ENCODE results near the gene JAKMIP2. TPM values are rescaled to one million over a fixed set of nuclear protein-coding genes. Genes with fewer than 3 reads are reported as not detected.
"Not testable (repeated sequence)": the region's sequence is repeated elsewhere in the genome, so short reads cannot be mapped to it uniquely, and the experiment has no call there.

The JAKMIP2 gene
- 12.5 TPM for polyA plus RNA-seq (2013, experiment 1 of 2)
- 13.2 TPM for polyA plus RNA-seq (2013, experiment 2 of 2)

DNA sequence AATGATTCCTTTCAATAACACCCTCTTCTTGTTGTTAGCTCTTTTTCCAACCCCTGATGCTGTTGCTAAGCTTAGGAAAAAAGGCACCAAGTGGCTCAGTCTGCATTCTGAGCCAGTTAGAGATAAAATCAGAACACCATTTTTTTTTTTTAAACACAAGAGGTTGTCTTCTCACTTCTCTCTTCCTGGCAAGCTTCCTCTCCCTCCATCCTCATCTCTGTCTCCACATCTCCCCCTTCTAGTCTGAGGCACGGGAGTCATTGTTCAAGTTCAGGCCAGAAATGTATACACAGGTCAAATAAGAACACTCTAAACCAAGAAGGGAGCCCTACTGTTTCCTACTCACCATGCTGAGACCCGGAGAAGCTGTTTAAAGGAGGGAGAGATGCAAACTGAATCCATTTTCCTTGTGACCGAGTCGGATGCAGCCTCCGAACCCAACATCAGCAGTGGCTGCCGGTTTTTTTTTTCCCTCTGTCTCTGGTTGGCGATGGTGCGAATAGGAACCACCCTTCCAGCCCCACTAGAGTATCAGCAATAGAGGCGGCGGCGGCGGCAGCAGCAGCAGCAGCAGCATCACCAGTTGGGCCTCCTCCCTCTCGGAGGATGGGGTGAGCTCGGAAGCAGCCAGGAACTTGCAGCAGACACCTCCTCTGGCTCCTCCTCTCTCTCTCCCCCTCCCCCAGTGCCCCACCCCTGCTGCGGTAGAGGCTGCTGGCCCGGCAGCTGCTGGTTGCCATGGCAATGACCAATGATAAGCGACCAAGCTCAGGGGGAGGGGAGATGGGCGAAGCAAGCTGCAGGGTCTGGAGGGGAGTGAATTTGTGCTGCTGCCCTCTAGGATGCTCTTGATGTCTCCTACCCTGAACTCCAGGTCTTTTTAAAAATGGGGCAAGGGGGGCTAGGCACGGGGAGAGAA, at the start of gene JAKMIP2:
Gene JAKMIP2 (minus strand): TSS at position 619 of the 919 bp plus-strand sequence. CDS start 110,922 bp downstream, outside the sequence.
- Histone ChIP-seq H2BK5ac (ENCODE audit: low read length) (no peak within 1 kb of the TSS), H4K8ac (ENCODE audit: low read depth, low read length) (no peak within 1 kb of the TSS), H3K4me2 (ENCODE audit: low read length) (peak within 1 kb of the TSS; percentile 34), H3K79me1 (ENCODE audit: low read length) (no peaks in the 10 kb centered on the region), H3K36me3 (ENCODE audit: control insufficient read depth, insufficient read depth, low read length) (no peaks in the 10 kb centered on the region), H3K23ac (ENCODE audit: low read length) (no peak within 1 kb of the TSS), H3K4ac (ENCODE audit: low read depth, low read length) (no peak within 1 kb of the TSS), H3K27ac (ENCODE audit: low read depth, low read length) (peak within 1 kb of the TSS; percentile 36), H2BK120ac (ENCODE audit: low read depth, low read length) (no peak within 1 kb of the TSS), H3K79me2 (ENCODE audit: control insufficient read depth, insufficient read depth, low read length) (peaks cover 7% of the 10 kb centered on the region), H3K27me3 (ENCODE audit: insufficient read depth, low read length, poor library complexity) (no peaks in the 10 kb centered on the region), H4K5ac (ENCODE audit: low read length) (no peak within 1 kb of the TSS), H3K56ac (ENCODE audit: low read length) (peak within 1 kb of the TSS; percentile 66), H3K4me3 (ENCODE audit: low read length) (peak within 1 kb of the TSS; percentile 22), H3K18ac (ENCODE audit: low read length) (no peak within 1 kb of the TSS), H3K9ac (ENCODE audit: low read length) (peak within 1 kb of the TSS; percentile 46), H2AK5ac (ENCODE audit: low read length) (no peak within 1 kb of the TSS), H3K4me1 (ENCODE audit: control insufficient read depth, low read depth, low read length) (peaks cover 2% of the 10 kb centered on the region), H2BK15ac (replicated peaks; ENCODE audit: low read depth) (no peak within 1 kb of the TSS)
- no CpG with 5 or more reads among the region's 19 CpGs for WGBS (ENCODE audit: extremely low coverage, insufficient coverage, low lambda C conversion rate)
- peak; percentile 100 for DNase-seq

DNA sequence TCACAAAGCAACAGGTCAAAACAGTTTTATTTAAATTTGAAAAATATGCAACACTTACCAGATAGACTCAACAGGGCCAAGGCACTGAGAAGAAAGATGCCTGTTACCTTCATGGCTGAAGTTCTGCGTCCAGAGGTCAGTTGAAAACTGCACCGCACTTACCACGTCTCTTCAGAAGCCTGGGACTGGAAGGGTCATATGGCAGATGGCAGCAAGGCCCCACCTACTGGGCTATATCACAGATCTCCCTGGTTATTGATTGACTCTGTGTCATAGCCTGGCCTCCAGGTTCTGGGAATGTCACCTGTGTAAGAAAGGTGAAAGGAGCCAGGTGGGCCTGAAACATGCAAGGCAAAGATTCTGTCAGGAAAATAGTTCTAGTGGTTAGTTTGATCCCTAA, 48.9 kb upstream of the JAKMIP2 start, which contains the start of gene SPINK1:
Gene SPINK1 (minus strand): TSS at position 207 of the 400 bp plus-strand sequence. CDS start 94 bp downstream, at position 113.
- H3K4me3 ChIP-seq (ENCODE audit: low read length): no peak within 1 kb of the TSS

DNA sequence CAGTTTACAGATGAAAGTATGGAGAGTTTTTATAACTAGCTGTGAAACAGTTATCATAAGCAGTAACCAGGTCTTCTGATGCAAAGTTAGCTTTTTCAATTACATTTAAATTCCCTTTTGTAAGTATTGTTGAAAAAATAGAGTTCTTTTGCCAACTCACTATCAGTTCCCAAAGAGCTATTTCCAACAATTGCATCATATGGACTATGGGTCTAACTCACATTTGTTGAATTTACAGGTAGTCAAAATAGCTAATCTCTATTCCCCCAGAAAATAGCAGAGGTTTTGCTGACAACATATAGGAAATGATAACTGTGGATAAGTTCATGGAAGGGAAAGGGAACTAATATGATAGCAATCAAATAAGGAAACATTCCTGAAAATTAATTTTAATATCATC, 47.5 kb upstream of the JAKMIP2 start:
- no peaks in the 10 kb centered on the region for H3K79me1 ChIP-seq (ENCODE audit: low read length)
- no peak overlapping the region for H3K23ac ChIP-seq (ENCODE audit: low read length)
- H3K4me3 ChIP-seq (ENCODE audit: low read length): no peak overlapping the region
- H2AK5ac ChIP-seq (ENCODE audit: low read length): no peak overlapping the region
- no peak overlapping the region for H4K5ac ChIP-seq (ENCODE audit: low read length)
- H3K36me3 ChIP-seq (ENCODE audit: control insufficient read depth, insufficient read depth, low read length): no peaks in the 10 kb centered on the region
- H3K27me3 ChIP-seq (ENCODE audit: insufficient read depth, low read length, poor library complexity): no peaks in the 10 kb centered on the region
- no peaks in the 10 kb centered on the region for H3K79me2 ChIP-seq (ENCODE audit: control insufficient read depth, insufficient read depth, low read length)
- H3K18ac ChIP-seq (ENCODE audit: low read length): no peak overlapping the region
- H3K4me1 ChIP-seq (ENCODE audit: control insufficient read depth, low read depth, low read length): no peaks in the 10 kb centered on the region
- no peak overlapping the region for H2BK15ac ChIP-seq (replicated peaks; ENCODE audit: low read depth)
- no peak overlapping the region for H4K8ac ChIP-seq (ENCODE audit: low read depth, low read length)
- H2BK120ac ChIP-seq (ENCODE audit: low read depth, low read length): no peak overlapping the region
- H2BK5ac ChIP-seq (ENCODE audit: low read length): no peak overlapping the region
- DNase-seq: no peak
- no peak overlapping the region for H3K56ac ChIP-seq (ENCODE audit: low read length)
- H3K4me2 ChIP-seq (ENCODE audit: low read length): no peak overlapping the region
- H3K27ac ChIP-seq (ENCODE audit: low read depth, low read length): no peak overlapping the region
- H3K9ac ChIP-seq (ENCODE audit: low read length): no peak overlapping the region
- H3K4ac ChIP-seq (ENCODE audit: low read depth, low read length): no peak overlapping the region

More for the DNA sequence above, 48.9 kb upstream of the JAKMIP2 start, which contains the start of gene SPINK1:
- Histone ChIP-seq H3K4ac (ENCODE audit: low read depth, low read length) (no peak within 1 kb of the TSS), H3K4me2 (ENCODE audit: low read length) (no peak within 1 kb of the TSS), H3K9ac (ENCODE audit: low read length) (no peak within 1 kb of the TSS), H2BK120ac (ENCODE audit: low read depth, low read length) (no peak within 1 kb of the TSS), H3K18ac (ENCODE audit: low read length) (no peak within 1 kb of the TSS), H2AK5ac (ENCODE audit: low read length) (no peak within 1 kb of the TSS), H3K79me1 (ENCODE audit: low read length) (no peaks in the 10 kb centered on the region), H3K27ac (ENCODE audit: low read depth, low read length) (no peak within 1 kb of the TSS), H3K27me3 (ENCODE audit: insufficient read depth, low read length, poor library complexity) (no peaks in the 10 kb centered on the region), H2BK5ac (ENCODE audit: low read length) (no peak within 1 kb of the TSS), H3K79me2 (ENCODE audit: control insufficient read depth, insufficient read depth, low read length) (no peaks in the 10 kb centered on the region), H3K23ac (ENCODE audit: low read length) (no peak within 1 kb of the TSS), H4K5ac (ENCODE audit: low read length) (no peak within 1 kb of the TSS), H3K4me1 (ENCODE audit: control insufficient read depth, low read depth, low read length) (no peaks in the 10 kb centered on the region), H3K36me3 (ENCODE audit: control insufficient read depth, insufficient read depth, low read length) (no peaks in the 10 kb centered on the region), H4K8ac (ENCODE audit: low read depth, low read length) (no peak within 1 kb of the TSS), H2BK15ac (replicated peaks; ENCODE audit: low read depth) (no peak within 1 kb of the TSS), H3K56ac (ENCODE audit: low read length) (no peak within 1 kb of the TSS)
- no peak for DNase-seq
- WGBS (ENCODE audit: extremely low coverage, insufficient coverage, low lambda C conversion rate): no CpG with 5 or more reads among the region's 3 CpGs

DNA sequence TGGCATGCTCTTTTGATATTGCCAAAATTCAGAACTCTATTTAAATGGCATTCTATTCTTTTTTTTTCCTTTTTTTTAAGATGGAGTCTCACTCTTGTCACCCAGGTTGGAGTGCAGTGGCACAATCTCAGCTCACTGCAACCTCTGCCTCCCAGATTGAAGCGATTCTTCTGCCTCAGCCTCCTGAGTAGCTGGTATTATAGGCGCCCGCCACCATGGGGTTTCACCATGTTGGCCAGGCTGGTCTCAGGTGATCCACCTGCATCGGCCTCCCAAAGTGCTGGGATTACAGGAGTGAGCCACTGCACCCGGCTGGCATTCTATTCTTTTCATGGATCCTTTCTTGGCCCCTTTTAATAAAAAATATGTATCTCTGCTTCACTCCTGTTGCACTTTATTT, 44.5 kb upstream of the JAKMIP2 start:
- not testable (repeated sequence) for H2AK5ac ChIP-seq (ENCODE audit: low read length); H3K27ac ChIP-seq (ENCODE audit: low read depth, low read length); H3K4me1 ChIP-seq (ENCODE audit: control insufficient read depth, low read depth, low read length); H3K56ac ChIP-seq (ENCODE audit: low read length); H4K8ac ChIP-seq (ENCODE audit: low read depth, low read length); H3K9ac ChIP-seq (ENCODE audit: low read length); H3K4me3 ChIP-seq (ENCODE audit: low read length); H2BK15ac ChIP-seq (replicated peaks; ENCODE audit: low read depth); H3K79me2 ChIP-seq (ENCODE audit: control insufficient read depth, insufficient read depth, low read length); DNase-seq; H3K79me1 ChIP-seq (ENCODE audit: low read length); H3K27me3 ChIP-seq (ENCODE audit: insufficient read depth, low read length, poor library complexity); H3K4ac ChIP-seq (ENCODE audit: low read depth, low read length); H4K5ac ChIP-seq (ENCODE audit: low read length); H3K23ac ChIP-seq (ENCODE audit: low read length); H3K4me2 ChIP-seq (ENCODE audit: low read length); H3K18ac ChIP-seq (ENCODE audit: low read length); H2BK5ac ChIP-seq (ENCODE audit: low read length); H2BK120ac ChIP-seq (ENCODE audit: low read depth, low read length); H3K36me3 ChIP-seq (ENCODE audit: control insufficient read depth, insufficient read depth, low read length)
- no CpG with 5 or more reads among the region's 5 CpGs for WGBS (ENCODE audit: extremely low coverage, insufficient coverage, low lambda C conversion rate)

DNA sequence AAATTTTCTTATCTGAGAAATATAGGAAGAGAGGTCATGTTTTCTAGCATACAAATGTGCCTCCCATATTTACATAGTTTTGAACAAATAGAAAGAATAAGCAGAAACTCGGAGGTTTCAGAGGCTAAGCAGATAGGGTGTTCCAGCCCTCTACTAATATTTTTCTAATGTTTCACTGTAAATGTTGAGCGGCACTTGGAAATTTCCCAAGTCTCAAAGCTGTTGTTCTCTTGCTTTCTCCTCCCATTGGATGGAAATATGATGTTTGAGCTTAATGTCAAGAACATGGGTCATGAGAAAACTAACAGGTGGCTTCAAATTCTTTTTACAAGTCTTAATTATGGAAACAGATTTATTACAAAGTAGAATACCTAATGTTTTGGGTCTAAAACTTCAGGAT, 43.8 kb upstream of the JAKMIP2 start:
- no CpG with 5 or more reads among the region's 2 CpGs for WGBS (ENCODE audit: extremely low coverage, insufficient coverage, low lambda C conversion rate)
- Histone ChIP-seq H3K36me3 (ENCODE audit: control insufficient read depth, insufficient read depth, low read length) (no peaks in the 10 kb centered on the region), H2BK5ac (ENCODE audit: low read length) (no peak overlapping the region), H3K27me3 (ENCODE audit: insufficient read depth, low read length, poor library complexity) (no peaks in the 10 kb centered on the region), H4K5ac (ENCODE audit: low read length) (no peak overlapping the region), H2AK5ac (ENCODE audit: low read length) (no peak overlapping the region), H3K4me2 (ENCODE audit: low read length) (no peak overlapping the region), H3K56ac (ENCODE audit: low read length) (no peak overlapping the region), H3K23ac (ENCODE audit: low read length) (no peak overlapping the region), H4K8ac (ENCODE audit: low read depth, low read length) (no peak overlapping the region), H3K27ac (ENCODE audit: low read depth, low read length) (no peak overlapping the region), H3K79me2 (ENCODE audit: control insufficient read depth, insufficient read depth, low read length) (no peaks in the 10 kb centered on the region), H3K4me3 (ENCODE audit: low read length) (no peak overlapping the region), H3K4ac (ENCODE audit: low read depth, low read length) (no peak overlapping the region), H3K18ac (ENCODE audit: low read length) (no peak overlapping the region), H2BK15ac (replicated peaks; ENCODE audit: low read depth) (no peak overlapping the region), H3K4me1 (ENCODE audit: control insufficient read depth, low read depth, low read length) (no peaks in the 10 kb centered on the region), H2BK120ac (ENCODE audit: low read depth, low read length) (no peak overlapping the region), H3K9ac (ENCODE audit: low read length) (no peak overlapping the region), H3K79me1 (ENCODE audit: low read length) (no peaks in the 10 kb centered on the region)
- no peak for DNase-seq
